HG03571 (cell line): ENCODE measurements around the gene LAMA5.

ENCODE experiments used
- ATAC-seq: cut with Tn5 transposase; IDR thresholded peaks from one replicate; pipeline ENCODE4 v1.9.1; 2021; ENCODE audit not compliant: unreplicated experiment

The LAMA5 gene

DNA sequence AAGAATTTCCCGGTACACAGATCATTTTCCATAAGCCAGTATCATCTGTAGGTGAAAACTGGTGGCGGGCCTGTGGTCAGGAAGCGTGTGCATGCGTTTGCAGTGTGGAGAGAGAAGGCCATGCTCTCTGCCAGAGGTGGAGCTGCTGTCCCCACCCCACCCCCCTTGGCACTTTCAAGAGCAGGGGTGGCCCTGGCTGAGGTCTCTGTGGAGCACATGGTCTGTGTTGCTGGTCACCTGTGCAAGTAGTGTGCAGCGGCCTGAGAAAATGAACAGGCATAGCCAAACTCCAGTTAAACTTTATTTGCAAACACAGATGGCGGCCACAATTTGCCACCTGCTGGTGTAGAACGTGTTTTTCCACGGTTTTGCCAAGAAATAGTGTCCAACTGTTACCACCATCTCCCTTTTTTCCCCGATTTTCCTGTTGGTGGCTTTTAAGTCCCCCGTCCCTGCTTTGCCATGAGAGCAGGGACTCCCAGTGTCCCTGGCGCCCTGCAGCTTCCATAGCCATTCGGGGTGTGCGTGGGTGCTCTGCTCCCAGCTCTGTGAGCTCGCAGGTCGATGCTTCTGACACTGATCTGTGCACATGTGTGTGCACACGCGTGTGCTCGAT, 61.9 kb downstream of the LAMA5 start:
- ATAC-seq: no peak

DNA sequence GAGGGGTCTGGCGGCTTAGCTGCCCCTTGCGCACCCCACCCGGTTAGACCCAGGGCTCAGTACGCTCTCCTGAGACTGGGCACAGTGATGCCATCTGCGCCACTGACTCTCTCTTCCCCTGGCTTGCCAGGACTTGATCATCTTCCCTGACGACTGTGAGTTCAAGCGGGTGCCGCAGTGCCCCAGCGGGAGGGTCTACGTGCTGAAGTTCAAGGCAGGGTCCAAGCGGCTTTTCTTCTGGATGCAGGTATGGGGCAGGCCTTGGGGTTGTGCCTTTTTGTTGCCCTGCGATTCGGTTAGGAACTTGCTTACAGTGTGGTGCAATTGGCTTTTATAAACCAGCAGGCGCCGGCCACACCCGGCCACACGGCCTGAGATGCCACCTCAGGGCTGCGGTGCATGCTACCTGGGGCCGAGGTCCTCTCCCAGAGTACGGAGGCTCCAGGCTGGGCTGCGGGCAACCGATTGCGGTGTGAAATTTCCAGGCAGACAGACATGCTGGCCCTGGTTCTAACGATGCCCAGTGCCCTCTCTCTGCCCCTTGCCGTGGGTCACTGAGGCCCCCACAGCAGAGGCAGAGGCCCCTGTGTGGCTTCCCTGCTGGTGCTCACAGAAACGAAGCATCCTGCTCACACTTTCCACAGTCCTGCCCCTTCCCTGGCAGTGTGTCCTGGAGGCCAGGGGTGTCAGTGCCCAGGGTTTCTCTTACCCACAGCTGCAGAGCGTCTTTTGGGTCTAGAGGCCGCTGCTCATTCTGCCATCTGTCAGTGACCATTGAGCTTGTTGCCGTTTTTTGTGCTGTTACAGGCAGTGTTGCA, 62.6 kb downstream of the LAMA5 start:
- ATAC-seq: no peak

GRCh38 chr20:62303340-62304226, 63.5 kb downstream of the LAMA5 start:
- ATAC-seq: peak; percentile 13

DNA sequence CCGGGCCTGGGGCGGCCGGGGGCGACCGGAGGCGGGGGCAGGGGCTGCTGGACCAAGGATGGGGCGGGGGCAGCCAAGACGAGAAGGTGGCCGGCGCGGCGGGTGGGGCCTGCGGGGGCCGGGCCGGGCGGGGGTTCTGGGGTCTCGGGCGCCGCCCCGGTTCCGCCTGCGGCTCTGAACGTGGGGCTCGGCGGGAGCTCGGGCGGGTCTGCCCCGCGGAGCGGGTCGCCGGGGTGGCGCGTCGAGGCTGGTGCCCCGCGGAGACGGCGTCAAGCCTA, 64.1 kb downstream of the LAMA5 start:
- ATAC-seq: no peak

DNA sequence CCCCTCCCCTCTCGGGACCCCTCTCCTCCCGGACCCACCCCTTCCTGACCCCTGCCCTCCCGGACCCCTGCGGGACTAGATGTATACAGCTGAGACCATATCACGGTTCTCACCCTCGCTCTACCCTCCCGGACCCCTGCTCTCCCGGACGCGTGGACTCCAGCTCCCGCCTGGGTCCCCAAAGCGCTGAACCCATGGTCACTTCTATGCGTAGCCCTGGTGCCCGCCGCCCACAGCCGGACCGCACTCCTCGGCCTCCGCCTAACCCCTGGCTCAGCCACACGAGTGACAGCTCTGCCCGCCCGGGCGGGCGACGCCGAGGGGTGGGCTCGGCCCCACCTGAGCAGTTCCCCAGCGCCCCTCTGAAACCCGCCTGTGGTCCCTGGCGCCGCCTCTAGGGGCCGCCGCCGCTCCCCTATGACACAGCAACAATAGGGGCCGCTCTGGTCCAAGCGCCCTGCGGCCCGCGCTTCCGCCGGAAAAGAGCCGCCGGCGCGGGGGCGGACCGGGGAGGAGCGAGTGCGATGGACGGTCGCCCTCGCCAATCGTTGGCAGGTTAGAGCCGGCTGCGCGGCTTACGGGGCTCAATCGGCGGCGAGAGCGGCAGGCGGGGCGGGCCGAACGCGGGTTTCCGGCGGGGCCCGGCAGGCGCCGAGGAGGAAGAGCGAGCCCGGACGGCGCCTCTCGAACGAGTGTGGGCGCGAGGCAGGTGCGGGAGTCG, 64.6 kb downstream of the LAMA5 start, which contains the start of gene ADRM1:
Gene ADRM1 (plus strand): TSS at position 657 of the 721 bp plus-strand sequence. CDS start 572 bp downstream, outside the sequence.
- peak; percentile 80 for ATAC-seq

DNA sequence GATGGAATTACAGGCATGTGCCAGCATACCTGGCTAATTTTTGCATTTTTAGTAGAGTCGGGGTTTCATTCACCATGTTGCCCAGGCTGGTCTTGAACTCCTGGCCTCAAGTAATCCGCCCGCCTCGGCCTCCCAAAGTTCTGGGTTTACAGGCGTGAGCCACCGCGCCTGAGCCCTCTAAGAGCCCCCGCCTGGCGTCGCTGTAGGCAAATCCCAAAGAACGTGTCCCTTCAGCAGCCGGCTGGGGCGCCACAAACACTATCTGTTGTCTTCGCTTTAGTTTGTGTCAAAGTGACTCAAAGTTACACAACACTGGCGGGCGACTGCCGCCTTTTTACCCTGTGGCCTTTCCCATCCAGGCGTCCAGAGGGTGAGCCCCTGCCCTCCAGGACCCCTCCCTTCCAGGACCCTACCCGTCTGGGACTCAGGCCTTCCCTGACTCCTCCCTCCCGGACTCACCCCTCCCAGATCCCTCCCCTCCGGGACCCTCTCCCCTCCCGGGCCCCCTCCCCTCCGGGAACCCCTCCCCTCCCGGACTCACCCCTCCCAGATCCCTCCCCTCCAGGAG, 65.3 kb downstream of the LAMA5 start:
- ATAC-seq: peak; percentile 29

DNA sequence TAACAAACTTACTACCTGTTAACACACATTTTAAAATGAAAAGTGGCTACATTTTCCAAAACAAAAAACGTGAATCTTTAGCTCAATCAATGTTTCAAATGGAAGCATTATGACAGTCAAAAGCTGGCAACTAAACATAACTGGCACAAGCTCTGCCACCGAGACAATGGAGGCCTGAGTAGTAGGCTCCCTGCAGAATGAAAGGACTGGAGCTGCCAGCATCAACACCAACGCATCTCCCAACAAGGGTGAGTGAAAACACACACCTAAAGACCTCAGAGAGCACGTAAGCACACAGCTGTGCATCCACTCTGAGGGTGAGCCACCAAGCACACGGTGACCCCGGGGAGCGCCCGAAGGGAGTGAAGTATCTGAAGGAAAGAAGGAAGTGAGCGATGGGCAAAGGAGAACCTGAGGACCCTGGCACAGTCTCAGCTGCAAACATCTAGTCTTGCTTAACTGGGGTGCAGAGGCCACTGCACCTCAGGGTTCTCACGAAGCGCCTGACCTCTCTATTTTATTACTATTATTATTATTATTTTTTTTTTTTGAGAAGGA, 65.9 kb downstream of the LAMA5 start:
- ATAC-seq: no peak

GRCh38 chr20:62300319-62300718, 66.8 kb downstream of the LAMA5 start:
- no peak for ATAC-seq

- ATAC-seq: no peak
These were observed 67.4 kb downstream of the LAMA5 start for GRCh38 chr20:62299666-62300236.

DNA sequence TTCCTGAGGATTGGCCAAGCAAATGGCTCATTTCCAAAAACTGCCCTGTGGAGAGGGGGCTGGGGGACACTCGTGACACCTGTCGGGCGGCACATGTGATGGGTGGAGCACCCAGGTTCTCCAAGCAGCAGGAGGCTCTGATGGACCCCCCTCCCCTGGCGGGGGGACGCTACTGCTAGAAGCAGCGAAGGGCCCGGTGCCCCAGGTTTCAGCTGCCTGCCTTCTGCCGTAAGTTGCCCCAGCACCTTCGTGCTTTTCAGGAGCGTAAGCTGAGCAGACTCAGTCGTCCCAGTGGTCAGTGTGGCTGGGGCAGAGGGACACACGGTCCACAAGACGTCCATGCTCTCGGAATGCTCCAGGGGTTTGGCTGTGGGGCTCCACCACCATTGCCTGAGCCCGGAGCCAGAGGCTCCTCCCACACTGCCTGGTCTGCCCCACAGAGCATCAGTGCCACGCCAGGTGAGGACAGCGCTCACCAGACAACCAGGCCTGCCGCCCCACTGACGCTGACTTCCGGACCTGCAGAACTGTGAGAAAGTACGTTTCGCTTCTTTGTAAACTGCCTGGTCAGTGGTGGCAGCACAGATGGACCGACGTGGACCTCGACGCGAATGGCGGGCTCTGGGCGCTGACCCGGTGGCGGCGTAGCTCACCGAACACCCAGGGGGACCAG, 68.4 kb downstream of the LAMA5 start:
- ATAC-seq: no peak

DNA sequence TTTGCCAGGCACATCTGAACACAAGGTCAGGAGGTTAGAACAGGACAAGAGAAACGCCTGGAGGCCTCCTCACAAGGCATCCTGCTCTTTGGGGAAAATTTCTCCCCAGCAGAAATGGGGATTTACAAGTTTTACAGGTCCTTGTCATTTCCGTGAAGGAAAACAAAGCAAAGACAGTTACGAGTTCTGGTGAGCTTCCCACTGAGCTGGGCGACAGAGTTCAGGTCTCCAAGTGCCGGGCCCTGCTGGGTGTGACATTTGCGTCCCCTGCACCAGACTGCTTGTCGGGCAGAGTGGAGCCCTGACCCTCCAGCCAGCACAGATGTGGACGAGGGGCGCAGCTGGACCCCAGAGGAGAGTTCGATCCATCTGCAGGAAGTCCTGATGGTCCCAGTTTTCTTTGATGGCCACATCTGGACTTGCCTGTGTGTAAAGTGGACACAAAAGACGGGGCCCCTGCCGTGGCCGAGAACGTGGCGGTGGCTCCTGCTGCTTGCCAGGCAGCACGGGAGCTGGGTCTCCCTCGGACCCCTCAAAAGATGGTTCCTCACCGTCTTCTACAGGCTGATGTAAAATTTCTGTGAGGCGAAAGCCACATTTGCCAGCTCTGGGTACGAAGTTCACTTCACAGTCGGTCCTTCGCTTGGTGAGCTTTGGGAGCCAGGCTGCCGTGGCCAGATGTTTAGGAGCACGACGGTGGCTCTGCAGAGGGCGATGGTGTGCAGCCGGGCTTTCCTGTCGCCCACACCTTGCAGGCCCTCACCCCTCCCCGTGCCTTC, 69.5 kb downstream of the LAMA5 start:
- ATAC-seq: no peak

DNA sequence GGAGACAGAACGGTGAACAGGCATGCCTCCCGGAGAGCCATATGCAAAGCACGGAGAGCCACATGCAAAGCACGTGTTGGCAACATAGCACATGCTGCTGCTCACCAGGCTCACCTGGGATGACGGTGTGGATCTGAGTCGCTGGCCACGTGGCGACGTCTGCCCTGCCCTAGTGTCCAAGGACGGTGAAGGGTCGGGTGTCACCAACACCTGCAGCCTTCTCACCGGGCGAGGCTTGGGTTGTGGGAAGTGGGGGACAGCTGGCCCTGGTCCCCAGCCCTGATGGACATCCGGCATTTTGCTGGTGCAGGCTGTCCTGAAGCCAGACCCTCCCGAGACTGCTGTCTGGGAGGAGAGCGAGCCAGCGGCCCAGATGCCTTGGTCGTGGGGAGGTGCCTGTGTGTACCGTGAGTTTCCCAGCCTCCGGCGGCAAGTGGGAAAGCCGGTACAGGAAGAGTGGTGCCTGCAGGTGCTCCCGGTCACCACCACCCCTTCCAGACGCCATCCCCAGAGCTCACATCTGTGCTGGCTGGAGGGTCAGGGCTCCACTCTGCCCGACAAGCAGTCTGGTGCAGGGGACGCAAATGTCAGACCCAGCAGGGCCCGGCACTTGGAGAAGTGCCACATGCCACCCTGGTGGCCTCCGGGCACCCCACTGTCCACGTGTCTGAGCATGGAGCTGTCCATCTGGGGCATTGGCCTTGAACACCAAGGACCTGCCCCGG, 70.2 kb downstream of the LAMA5 start:
- no peak for ATAC-seq

- ATAC-seq: no peak
These were observed 72.6 kb downstream of the LAMA5 start for GRCh38 chr20:62294516-62294915.

GRCh38 chr20:62293946-62294345, 73.2 kb downstream of the LAMA5 start:
- no peak for ATAC-seq

- ATAC-seq: no peak
These were observed 73.9 kb downstream of the LAMA5 start for GRCh38 chr20:62293111-62293784.

- ATAC-seq: no peak
These were observed 75.0 kb downstream of the LAMA5 start for GRCh38 chr20:62292108-62292507.

GRCh38 chr20:62291251-62292066, 75.7 kb downstream of the LAMA5 start:
- no peak for ATAC-seq
